ENCODE data around the gene GPR12.
A peak's percentile ranks its signal among the peaks of the same experiment; 100 is the strongest.
"Not testable (repeated sequence)": the region's sequence is repeated elsewhere in the genome, so short reads cannot be mapped to it uniquely, and the experiment has no call there.

Gene GPR12

DNA sequence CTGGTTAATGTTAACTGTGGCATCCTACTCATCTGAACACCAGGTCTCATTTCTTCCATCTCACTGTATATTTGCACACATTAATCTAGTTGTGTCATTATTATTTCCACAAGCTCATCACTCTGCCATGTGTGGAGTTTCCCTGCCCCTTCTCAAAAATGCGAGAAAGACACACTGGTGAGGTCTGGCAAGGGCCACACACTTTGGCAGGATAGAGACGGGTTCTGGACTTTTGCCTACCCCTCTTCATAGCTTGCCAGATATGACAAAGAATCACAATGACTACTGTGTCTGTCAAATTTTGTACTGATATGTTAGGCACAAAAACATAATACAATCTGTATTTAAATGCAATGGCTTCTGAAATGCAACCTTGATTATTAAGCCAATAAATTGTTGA is 12.9 kb downstream of the GPR12 start:
- DNase-seq (ENCODE audit: low read depth) = no peak

DNA sequence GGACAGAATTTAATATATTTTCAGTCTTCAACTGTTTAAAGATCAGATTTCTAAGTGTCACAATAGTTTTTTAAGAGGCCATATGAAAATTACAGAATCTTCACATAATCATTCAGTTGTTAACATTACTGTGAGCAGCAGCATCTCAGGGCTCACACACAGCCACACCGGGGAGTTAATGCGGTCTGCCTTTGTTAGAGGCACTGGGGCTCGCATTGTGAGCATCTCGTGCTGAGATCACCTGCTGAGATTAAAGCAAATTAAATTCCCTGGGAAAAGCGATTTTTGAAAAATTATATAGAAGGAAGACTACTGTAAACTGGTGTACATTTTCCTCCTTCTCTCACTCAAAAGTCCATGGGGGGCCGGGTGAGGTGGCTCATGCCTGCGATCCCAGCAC is 16.6 kb downstream of the GPR12 start:
- DNase-seq (ENCODE audit: low read depth) = no peak

DNA sequence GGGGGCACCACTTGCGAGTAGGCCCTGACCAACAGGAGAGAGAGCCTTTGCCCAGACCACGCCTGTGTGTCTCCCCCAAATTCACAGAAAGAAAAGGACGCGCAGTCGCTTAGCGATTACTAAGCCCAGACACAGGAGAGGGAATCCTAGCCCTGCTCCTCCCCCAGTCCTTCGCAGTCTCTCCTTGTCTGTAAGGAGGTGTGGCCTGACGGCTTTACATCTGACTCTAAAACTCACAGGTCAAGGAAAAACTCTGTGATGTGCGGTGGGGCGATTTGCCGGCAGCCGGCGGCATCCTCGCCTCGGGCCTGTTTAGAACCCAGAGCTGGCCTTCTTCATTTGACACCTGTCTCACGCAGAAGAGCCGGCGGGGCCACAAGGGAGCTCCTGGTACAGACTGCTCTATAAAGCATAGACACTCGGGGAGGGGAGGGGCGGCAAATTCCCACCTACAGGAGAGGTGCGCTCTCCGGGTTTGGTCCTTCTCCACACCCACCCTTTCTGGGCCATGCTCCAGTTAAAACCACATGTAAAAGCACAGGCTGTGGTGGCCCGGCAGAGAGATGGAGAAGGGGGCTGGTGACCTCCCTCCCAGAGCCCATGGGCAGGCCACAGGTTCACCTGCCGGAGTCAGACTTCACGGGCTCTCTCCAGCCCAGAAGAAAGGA is 17.8 kb downstream of the GPR12 start:
- no peak for DNase-seq (ENCODE audit: low read depth)

DNA sequence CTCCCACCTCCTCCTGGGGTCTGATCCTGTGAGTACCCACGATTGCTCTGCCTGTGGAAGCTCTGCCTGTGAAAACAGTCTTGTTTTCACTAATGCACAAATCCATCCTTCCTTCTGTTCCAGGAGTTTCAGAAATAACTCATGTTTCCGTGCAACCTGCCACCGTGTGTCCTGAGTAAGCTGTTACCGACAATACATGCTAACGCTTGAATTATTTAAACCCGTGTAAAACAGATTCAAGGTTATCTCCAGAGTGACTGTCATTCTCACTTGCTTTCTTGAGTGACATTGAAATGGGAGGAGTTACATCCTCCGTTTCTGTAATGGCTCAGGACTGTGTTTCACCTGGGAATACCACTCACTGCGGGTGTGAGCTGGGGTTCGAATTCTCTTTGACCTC is 24.9 kb downstream of the GPR12 start:
- DNase-seq (ENCODE audit: low read depth) = no peak

DNA sequence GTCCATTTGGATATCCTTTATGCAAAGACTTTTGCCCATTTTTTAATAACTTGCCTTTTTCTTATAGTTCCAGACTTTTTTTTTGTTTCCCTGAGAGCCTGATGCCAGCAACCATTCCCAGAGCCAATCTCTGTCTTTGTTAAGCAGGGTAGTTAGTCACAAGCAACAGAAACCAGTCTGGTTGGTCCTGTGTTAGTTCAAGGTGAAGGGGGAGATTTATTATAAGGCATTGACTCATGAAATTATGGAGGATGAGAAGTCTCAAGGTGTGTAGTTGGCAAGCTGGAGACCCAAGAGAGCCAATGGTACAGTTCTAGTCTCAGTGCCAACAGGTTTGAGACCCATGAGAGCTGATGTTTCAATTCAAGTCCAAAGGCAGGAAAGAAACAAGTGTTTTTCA is 33.0 kb downstream of the GPR12 start:
- no peak for DNase-seq (ENCODE audit: low read depth)

DNA sequence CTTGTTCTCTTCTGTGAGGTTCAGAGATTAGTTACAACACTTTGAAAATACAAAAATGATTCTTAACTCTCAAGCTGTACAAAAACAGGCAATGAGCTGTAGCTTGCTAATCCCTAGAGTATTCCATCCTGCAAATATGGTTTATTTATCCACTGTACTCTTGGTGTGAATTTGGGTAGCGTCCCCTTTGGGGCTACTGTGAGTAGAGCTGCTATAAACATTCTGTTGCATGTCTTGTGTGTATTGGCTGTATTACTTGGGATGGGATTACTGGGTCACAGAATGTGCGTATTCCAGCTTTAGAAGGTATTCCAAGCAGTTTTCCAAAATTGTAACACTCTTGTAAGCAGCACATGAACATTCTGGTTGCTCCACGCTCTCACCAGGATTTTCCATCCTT is 33.5 kb downstream of the GPR12 start:
- no peak for DNase-seq (ENCODE audit: low read depth)

DNA sequence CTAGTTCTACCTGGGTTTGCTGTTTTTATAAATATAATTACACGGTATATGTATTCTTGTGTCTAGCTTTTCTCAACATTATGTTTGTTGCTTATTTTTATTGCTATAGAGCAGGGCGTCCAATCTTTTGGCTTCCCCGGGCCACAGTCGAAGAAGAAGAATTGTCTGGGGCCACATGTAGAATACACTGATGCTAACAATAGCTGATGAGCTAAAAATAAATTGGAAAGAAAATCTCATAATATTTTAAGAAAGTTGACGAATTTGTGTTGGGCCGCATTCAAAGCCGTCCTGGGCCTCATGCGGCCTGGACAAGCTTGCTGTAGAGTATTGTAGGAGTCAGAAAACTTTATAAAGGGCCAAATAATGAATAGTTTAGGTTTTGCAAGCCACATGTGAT is 33.9 kb downstream of the GPR12 start:
- no peak for DNase-seq (ENCODE audit: low read depth)

DNA sequence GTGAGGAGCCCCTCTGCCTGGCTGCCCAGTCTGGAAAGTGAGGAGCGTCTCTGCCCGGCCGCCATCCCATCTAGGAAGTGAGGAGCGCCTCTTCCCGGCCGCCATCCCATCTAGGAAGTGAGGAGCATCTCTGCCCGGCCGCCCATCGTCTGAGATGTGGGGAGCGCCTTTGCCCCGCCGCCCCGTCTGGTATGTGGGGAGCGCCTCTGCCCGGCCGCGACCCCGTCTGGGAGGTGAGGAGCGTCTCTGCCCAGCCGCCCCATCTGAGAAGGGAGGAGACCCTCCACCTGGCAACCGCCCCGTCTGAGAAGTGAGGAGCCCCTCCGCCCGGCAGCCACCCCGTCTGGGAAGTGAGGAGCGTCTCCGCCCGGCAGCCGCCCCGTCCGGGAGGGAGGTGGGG is 37.0 kb downstream of the GPR12 start:
- not testable (repeated sequence) for DNase-seq (ENCODE audit: low read depth)

DNA sequence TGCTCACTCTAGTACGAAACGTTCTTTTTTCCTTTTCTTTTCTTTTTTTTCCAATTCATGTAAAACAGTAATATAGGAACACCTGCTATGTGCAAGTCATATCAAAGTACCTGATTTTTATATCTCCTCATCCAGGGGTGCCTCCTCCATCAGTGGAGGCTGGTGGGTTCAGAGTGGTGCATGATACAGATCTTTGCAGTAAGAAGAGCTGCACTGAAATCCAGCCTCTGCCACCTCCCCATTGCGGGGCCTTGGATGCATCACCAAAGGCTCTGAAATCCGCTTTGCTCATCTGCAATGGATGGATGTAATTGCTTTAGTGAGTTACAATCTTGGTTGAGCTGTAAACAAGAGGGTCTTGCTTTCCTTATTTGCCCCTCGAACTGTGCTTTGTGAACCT is 38.3 kb downstream of the GPR12 start:
- no peak for DNase-seq (ENCODE audit: low read depth)

DNA sequence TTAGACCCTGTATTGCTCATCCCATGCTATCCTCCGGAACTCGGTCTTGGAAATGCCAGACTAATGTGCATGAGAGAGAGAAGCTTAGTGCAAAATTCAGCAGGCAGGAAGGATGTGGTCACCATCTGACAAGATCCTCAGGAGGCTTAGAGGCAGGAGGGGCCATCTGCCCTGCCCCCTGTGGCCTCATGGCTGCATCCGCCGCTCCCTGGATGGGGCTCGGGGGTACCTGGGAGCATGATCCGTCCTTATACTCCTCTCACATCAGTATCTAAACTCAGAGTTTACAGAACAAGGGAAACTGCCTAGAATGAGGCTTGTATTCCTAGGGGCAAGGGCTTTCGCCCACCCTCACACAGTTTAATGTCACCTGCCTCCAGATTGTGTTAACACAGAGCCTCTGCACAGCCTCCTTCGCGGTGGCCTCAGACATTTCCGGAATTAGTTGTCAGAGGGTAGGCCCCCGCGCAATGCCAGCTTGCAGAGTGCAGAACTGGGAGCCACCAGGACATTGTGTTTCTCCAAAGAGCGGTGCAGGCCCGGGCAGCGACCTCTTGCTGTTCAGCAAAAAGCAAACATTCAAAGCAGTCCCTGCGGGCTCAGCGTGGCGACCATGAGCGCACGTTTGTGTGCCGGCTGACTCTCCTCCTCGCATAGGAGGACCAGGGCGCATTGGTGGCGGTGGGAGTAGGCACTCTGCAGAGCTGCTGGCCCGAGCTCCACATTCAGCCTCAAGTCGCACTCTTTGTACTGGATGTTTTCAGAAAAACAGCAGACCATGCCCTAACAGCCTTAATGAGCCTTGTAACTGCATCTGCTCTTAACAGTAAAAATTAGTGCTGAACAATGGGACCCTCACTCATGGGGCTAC is 39.1 kb downstream of the GPR12 start:
- no peak for DNase-seq (ENCODE audit: low read depth)

DNA sequence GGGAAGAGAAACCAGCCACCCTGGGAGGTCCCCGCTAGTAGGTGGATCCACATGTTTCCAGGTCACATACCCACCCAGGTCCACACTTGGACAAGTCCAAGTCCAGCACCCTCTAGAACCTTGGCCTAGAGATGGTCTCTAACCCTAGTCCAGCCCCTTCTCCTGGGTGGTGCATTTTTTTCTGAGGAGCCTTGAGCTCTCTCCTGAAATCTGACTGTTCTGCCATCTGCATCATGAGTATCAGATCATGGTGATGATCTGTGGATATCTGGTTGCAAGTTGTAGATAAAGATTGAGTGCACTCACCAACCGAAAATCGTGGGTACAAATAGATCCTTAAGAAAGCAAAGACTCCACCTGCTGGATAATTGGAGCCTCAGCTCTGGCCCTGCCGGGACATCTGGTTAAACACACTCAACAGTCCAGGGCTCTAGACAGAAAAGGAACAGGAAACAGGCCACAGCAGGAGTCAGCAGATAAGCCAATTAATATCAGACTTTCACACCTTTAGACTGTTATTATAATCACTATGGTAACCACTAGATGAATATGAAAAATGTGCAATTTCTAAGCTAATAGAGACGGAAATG is 41.1 kb downstream of the GPR12 start:
- DNase-seq (ENCODE audit: low read depth) = no peak

DNA sequence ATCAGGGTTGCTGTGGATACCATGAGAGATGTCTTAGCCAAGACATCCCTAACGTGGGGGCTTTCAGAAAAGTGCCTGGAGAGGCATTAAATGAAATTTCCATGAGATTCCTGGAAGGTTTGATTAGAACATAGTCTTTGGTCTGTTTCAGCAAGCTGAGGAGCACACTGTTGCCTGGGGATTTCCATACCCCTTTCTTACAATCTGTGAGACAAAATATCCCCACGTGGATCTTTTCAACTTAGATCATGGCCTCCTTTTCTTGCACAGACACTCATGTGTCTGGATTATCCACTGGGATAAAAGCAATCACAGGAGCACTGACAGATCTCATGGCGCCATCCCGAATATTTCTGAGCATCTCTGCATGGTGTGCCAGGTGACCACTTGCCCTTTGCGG is 41.7 kb downstream of the GPR12 start:
- no peak for DNase-seq (ENCODE audit: low read depth)

DNA sequence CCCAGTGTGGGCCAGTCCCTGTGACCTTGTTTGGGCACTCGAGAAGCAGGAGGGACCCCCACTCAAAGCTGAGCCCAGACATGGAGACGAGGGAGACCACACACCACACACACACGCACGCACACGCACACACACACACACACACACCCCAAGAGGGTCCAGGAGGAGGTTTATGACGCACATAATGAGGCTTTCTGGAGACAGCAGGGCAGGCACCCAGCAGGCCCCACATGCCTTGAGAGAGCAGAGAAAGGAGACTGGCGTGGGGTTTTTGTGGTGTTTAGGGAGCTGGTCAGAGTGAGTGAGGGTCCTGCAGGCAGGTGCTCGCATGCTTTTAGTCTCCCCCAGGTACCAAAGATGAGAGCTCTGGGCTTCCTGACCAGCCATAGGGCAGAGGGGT is 42.4 kb downstream of the GPR12 start:
- DNase-seq (ENCODE audit: low read depth) = no peak

DNA sequence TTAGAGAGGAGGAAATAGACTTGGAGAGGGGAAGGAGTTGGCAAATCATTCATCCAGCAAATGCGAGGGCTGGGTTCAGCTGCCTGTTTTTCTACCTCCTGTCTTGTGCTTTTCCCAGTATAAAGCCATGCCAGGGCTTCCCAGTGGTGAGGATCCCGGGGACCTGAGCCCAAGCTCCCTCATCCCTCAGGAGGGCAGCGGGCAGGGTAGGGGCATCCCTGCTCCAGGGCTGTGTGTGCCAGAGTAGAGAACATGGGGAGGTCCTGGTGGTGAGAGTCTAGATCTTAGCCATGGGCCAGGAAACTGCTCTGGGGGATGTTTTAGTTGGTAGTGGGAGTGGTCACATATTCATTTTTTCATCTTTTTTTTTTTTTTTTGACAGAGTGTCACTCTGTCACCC is 43.6 kb downstream of the GPR12 start:
- no peak for DNase-seq (ENCODE audit: low read depth)

DNA sequence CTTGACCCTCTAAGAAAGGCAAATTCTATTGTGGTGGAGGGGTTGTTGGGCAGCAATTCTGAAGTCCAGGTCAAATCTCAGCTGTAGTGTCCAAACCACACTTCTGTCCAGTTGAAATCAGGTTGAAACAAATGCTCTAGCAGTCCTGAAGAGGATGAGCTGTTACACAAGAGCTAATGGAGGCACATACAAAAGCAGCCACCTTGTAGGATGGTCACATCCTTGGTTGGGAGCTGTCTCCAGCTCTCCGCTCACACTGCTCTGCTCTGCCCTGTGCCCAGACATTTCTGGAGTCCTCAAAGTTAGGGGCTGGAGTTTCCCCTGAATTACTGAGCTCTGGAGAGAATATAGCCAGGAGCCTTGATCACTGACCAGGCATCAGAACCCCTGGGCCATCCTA is 47.2 kb downstream of the GPR12 start:
- no peak for DNase-seq (ENCODE audit: low read depth)

DNA sequence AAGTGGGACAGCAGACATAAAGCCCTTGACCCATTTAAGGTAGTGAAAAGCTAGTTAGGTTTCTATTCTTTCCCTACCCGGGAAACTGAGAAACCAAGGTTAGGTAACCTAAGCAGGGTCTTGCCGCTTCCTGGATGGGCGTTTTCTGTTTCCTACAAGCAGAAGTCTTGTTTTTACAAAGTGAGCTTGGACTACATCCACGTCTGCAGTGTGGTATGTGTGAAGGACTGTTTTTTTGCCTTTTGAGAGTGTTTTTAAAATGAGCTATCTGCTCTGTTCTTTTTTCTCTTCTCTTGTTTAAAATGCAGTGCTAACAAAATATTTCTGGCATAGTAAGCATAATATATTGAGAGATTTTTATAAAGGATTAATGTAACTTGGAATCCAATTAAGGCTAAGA is 49.4 kb downstream of the GPR12 start:
- no peak for DNase-seq (ENCODE audit: low read depth)

DNA sequence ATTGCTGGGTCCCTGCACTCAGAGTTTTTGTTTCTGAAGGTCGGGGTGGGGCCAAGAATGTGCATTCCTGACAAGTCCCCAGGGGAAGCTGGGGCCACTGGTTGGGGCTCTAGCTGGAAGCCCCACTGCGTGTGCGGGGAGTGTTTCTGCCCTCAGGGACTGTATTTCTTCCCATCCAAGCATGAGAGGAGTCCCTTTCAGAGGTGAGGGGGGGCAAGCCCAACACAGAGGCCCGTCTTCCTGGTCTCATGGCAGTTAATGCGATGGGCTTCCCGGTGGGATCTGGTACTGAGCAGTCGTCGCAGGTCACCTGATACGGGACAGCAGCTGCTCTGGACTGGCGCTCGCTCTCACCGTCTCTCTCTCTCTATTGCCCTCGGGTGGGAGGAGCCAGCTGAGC is 50.4 kb downstream of the GPR12 start:
- no peak for DNase-seq (ENCODE audit: low read depth)

DNA sequence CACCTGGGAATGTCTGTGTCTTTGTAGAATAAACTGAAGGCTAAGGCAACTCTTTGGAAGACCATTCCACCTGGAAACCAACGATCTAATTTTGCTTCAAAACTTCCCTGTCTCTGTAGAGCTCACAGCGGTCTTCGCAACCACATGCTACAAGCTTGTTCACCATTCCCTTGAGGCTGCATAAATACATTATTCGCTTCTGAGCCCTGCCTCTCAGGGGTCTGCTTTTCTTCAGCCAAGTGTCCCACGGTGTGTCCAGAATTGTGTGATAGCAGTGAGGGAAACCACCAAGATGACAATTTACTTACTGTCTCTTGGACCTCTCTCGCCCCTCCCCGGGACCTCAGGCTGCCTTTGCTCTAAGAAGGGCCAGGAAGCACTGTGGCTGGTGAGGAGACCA is 51.1 kb downstream of the GPR12 start:
- no peak for DNase-seq (ENCODE audit: low read depth)

DNA sequence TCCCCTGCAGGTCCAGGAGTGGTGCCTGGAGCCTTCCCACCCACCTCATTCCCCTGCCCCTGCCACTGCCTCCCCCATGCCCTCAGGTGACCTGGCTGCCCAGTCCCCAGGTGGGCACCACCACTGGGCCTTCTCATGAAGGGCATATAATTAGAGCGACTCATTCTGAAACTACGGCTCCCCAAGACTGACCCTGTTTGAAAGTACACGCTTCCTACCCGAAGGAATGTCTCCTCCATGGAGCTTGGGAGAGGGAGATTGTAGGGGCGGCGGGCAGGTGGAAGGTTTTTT is 52.6 kb downstream of the GPR12 start:
- no peak for DNase-seq (ENCODE audit: low read depth)

DNA sequence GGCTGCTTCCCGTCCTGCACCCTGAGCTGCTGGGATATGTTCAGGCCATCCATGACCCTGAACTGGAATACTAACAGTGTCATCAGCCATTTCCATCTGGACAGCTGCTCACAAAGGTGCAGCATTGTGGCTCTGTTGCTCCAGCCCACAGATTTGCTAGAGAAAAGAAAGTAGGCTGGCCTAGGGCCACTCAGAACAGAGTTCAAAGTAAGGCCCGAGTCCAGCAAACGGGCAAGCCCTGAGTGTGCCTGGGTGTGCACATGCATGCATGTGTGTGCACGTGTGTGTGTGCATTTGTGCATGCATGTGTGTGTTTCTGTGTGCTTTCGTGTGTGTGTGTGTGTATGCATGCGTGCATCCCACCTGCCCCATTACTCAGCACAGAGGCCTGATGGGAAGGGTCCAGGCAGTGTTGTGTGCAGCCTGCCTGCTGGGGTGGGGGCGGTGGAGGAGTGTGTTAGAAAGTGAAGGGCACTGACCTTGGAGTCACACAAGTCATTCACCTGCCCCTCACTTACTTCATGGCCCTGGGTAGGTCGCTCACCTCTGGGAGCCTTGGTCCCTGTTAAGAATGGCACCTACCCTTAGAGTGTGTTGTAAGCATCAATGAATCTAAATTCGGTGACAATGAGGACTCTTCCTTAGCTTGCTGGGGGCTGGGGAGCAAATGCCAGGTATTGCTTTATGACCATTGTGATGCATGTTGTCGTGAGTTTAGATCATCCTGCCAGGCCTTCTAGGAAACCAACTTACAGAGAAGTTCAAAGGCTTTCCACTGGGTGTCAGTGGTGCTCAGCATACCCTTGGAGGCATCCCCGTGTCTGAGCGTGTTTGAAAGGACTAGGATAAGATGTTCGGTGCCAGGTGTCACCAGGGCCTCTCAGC is 53.2 kb downstream of the GPR12 start:
- DNase-seq (ENCODE audit: low read depth) = peak; percentile 36

DNA sequence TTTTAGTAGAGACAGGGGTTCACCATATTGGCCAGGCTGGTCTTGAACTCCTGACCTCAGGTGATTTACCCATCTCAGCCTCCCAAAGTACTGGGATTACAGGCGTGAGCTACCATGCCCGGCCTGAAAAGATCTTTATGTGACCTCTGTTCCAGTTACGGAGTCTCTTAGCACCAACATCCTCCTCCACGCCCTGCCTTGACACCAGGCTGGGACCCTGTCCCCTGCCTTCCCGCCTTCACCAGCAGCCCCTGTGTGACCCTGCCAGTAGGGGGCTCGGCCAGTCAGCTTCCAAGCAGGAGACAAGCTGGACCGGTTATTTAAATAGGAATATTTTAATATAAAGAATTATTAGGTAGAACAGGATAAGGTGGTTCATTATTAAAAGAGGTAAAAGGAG is 54.2 kb downstream of the GPR12 start:
- no peak for DNase-seq (ENCODE audit: low read depth)

DNA sequence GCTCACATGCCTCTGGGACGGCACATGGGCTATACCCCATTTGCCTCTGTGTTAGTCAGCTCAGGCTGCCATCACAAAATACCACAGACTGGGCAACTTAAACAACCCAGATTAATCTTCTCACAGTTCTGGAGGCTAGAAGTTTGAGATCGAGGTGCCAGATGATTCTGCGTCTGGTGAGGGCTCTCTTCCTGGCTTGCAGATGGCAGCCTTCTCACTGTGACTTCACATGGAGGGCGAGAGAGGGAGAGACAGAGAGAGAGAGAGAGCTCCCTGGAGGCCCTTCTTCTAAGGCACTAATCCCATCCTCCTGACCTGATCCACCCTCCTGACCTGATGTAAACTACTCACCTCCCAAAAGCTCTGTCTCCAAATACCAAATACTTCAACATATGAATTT is 55.0 kb downstream of the GPR12 start:
- no peak for DNase-seq (ENCODE audit: low read depth)

All from fibroblast of gingiva (primary cell).